Hematopoietic multipotent progenitor cell treated with erythropoietin and hydrocortisone succinate and interleukin-3 and kit ligand, for 8 days (in vitro differentiated cells): ENCODE data around the gene SRM.
"Not testable (repeated sequence)": the region's sequence is repeated elsewhere in the genome, so short reads cannot be mapped to it uniquely, and the experiment has no call there.

ENCODE experiments used
- DNase-seq: peaks from one replicate; pipeline ENCODE4 v3.0.0-alpha.2; 2015

The SRM gene

DNA sequence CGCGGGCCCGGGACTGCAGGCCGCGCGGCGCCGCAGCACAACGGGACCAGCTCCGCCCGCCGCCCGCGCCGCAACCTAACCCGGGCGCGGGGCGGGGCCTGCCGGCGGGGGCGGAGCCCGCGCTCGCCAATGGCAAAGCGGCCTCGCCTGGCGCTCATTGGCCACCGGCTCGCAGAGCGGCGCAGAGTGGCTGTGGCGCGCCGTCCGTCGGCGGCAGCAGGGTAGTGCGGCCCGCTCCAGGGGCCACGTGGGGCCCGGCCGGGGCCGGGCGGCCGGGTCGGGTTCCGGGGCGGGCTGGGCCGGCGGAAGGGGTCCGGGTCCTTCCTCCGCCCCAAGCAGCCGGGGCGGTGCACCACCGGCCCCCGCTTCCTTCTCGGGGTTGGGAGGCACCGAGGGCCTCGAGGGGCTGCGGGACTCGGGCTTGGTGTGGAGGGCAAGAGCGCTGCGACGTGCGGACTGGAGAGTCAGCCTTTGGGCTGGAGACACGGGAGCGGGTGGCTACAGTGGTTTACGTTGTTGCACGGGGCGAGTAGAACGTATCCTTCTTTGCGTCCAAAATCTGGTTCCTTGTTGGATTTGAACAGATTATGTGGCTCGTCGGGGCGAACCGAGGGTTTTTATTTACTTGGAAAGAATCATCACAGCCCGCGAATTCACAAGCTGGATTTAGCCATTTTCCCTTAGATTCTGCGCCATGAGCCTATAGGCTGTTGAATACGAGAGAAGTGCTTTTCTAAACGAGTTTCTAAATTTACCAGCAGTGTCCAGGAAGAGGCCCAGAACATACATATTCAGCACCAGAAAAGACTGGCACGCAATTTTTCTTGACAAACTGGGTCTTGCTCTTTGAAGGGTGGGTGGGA is at the start of gene SRM:
TSS of gene SRM (minus strand) at position 51 of the 863 bp plus-strand sequence. CDS start 75 bp downstream, outside the sequence.
- peak; percentile 91 for DNase-seq

DNA sequence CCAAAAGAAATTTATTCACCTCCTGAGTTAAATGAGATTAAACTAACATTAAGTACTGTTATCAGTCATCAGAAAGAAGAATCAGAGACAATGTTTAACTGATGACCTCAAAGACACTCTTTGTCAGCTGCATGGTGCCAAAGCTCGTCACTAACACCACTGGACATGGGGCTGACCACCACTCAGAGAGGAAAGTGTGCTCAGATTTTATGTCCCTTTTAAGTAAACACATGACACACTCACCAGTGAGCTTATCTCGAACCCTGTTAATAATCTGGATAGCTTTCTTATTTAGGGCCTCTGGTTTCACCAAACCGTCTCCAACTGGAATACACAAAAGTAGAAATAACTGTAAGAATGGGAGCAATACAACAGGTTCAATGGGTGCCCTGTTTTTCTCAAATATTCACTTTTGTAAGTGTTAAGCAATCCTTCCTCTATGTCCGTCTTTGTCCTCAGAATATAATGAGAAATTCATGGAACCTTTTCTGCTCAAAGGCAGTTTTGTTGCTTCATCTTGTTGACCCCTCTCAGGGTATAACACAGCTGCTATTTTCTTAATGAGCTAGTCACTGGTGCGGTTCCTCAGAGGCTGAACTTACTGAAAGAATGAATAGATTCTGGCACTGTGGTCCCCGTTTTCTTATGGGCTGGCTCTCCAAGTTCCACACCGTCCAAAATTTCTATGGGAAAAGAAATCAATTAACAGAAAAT is 49.4 kb upstream of the SRM start:
- no peak for DNase-seq

- DNase-seq: no peak
Observed at GRCh38 chr1:11107599-11107998, 47.8 kb upstream of the SRM start.

DNA sequence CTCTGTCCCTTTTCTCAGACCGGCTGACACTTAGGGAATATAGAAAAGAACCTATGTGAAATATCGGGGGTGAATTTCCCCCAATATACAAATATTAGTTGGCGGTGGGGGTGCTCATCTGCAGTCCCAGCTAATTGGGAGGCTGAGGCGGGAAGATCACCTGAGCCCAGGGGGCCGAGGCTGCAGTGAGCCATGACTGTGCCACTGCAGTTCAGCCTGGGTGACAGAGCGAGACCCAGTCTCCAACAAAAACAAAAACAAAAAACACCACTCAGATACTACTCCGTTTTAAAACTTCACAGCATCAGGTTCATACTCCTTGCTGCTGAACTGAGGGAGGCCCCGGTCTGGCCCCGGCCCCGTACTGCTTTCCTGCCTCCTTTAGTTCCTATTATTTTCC is 45.8 kb upstream of the SRM start:
- DNase-seq: no peak

DNA sequence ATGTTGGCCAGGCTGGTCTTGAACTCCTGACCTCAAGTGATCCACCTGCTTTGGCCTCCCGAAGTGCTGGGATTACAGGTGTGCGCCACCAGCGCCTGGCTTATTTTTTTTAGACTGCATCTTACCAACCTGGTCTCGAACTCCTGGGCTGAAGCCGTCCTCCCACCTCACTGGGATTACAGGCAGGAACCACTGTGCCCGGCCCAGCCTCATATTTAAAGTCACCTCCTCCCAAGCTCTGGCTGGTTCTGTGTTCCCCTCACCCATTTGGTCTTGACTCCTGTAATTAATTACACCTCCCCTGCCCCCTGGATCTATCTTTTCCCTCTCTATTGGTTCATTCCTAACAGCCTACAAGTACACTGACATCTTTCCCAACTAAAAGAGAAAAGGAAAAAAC is 41.5 kb upstream of the SRM start:
- no peak for DNase-seq

DNA sequence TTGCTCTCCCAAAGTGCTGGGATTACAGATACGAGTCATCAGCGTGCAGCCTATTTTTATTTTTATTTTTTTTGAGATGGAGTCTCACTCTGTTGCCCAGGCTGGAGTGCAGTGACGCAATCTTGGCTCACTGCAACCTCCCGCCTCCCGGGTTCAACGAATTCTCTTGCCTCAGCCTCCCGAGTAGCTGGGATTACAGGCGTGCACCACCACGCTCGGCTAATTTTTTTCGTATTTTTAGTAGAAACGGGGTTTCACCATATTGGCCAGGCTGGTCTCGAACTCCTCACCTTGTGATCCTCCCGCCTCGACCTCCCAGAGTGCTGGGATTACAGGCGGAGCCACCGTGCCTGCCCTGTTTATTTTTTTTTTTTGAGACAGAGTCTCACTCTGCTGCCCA is 41.0 kb upstream of the SRM start:
- DNase-seq: not testable (repeated sequence)

GRCh38 chr1:11100149-11100493 is 40.3 kb upstream of the SRM start:
- no peak for DNase-seq

GRCh38 chr1:11099310-11100148 is 39.7 kb upstream of the SRM start, which contains the start of gene EXOSC10:
TSS of gene EXOSC10 (minus strand) at chr1:11099869. CDS start at chr1:11099831, 38 bp downstream.
- peak; percentile 95 for DNase-seq

DNA sequence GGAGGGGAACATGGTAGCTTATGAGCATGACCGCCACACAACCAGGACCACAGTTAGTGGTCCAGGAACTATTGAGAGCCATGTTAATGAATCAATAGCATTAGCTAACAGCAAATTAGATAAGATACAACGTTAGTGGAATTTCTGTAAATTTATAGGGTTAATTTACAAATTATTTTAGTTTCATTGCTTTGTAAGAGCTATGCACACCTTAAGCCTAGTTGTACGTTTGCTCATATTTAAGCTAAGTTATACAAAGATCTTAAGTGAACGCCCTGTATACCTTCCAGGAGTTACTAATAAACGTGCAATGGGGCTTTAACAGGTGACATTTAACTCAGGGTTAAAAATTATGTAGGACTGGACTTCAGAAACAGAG is 39.1 kb upstream of the SRM start:
- DNase-seq: peak; percentile 25

DNA sequence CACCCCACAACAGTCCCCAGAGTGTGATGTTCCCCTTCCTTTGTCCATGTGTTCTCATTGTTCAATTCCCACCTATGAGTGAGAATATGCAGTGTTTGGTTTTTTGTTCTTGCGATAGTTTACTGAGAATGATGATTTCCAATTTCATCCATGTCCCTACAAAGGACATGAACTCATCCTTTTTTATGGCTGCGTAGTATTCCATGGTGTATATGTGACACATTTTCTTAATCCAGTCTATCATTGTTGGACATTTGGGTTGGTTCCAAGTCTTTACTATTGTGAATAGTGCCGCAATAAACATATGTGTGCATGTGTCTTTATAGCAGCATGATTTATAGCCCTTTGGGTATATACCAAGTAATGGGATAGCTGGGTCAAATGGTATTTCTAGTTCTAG is 24.0 kb upstream of the SRM start:
- DNase-seq: not testable (repeated sequence)

DNA sequence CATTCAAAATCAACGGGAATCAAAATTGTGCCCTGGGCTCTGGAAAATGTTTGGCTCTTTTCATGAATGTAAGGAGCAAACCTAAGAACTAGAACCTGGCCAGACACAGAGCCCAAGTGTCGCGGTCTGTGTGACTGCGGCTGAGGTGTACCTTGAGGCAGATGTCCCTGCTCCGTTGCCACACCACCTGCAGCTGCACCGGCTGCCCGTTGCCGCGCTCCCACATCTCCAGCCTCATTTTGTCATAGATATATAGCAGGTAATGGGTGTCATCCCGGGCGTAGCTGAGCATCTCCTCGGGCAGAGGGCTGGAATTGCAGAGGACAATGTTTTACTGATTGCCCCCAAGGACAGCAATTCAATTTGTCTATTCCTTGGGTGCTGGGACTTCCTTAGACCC is 21.1 kb upstream of the SRM start:
- no peak for DNase-seq

GRCh38 chr1:11078631-11079030 is 18.8 kb upstream of the SRM start:
- no peak for DNase-seq

- not testable (repeated sequence) for DNase-seq
Observed at GRCh38 chr1:11073398-11073797, 13.6 kb upstream of the SRM start.

- no peak for DNase-seq
Observed at GRCh38 chr1:11072216-11072917, 12.5 kb upstream of the SRM start.

DNA sequence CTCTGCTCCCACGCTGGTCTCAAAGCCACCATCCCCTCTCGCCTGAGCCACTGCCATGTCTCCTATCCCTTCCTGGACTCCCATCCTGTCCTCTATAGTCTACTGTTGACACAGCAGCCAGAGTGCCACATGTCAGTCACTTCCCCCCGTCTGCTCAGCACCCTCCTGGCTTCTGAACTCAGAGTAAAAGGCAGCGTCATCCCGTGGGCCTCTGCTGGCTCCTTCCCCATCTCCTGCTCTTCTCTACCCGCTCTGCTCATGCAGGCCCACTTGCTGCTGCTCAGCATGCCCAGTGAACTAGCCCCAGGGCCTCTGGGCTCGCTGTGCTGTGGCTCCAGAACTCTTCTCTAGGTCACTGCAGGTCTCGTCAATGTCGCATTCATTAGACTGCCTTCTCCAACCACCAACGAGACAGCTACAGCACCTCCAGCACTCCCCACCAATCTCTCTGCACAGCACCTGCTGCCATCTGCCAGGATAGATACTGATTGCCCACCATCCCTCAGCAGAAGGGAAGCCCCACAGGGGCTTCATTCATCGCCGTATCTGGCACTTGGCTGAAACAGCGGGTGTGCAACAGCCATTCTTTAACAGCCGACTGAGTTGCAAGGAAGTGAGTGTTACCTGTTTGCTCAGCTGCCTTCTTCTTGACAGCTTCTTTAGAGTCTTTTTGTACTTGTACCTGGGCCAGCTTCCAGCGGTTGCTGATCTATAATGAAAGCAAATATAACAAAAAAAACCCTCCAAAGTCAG is 11.8 kb upstream of the SRM start:
- no peak for DNase-seq

- DNase-seq: no peak
Observed at GRCh38 chr1:11070876-11071275, 11.1 kb upstream of the SRM start.

DNA sequence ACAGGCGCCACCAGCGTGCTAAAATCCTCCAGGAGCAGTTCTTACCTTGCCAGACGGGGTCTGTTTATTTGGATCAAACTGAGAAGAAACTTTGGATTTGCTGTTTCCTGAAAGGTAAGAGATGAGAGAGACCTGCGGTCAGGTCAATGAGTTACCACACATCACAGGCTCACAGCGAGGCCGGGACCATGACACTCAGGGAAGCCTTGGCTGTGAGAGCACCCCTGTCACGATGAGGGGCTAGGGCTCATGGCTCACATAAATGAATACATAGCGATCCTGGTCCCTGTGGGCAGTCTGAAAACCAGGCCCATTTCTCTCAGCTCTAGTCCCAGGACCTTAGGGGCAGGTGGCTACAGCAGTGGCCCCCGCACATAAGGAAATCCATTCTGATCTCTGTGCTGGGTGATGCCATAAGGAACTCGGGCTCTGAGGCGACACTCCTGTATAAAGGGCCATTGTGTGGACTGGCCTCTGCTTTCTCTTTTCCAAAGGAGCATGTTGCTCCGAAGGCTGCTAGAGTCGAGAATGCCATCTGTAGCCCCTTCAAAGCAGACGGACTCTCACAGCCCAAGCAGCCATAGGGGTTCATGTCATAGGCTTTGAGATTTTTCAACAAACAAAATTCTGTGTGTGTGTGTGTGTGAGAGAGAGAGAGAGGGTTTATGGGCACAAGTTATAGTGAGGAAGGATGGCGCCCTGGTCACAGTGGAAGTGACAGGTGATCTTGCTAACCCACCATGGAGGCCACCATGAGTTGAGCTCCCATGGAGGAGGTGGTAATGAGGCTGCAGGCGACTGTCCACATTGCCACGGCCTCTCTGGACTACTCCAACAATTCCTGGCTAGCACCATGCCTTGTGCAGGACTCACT is 9.0 kb upstream of the SRM start:
- DNase-seq: no peak

DNA sequence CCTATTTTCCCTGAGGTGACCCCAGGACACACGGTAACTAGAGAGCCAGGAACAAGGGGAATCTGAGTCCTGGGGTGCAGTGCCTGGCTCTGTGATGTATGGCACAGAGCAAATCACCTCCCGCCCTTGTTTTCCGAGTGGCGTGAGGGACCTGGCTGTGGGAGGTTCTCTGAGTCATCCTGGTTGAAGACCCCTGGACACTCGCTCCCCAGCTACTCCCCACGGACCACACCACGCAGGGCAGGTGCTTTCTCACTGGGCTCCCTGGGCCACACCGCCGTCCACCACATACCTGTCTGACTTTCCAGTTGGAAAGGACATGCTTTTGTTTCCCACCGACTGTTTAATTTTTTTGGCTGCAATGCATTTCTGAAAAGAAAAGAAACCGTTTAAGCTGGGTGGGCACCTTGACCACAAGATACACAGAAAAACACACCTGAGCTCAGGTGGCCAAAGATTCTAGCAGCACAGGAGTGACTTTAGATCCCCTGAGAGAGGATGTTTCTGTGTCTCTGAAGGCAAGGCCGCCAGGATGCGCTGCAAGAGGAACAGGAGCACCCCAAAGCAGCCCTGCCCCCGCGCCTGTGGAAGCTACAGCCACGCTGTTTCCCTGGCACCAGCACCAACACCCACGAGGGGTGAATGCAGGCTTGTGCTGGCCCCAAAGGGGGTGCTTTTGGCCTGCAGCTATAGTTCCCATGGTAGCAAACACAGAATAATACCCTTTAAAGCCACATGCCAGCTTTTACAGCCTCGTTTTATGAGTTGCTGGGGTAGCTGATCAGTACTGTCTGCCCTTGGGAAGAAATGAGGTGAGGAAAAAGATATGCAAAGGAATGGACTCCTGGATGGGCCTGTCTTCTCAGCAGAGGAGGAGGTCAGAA is 8.1 kb upstream of the SRM start:
- DNase-seq: no peak

GRCh38 chr1:11065796-11066195 is 6.0 kb upstream of the SRM start:
- no peak for DNase-seq

- no peak for DNase-seq
Observed at GRCh38 chr1:11064942-11065341, 5.1 kb upstream of the SRM start.
